Epithelial cell of prostate (primary cell): ENCODE results near the gene TARDBP.
"Not testable (repeated sequence)": the region's sequence is repeated elsewhere in the genome, so short reads cannot be mapped to it uniquely, and the experiment has no call there.

Source experiments
- DNase-seq: peaks from one replicate; pipeline ENCODE4 v3.0.0-alpha.2; 2011; ENCODE audit warnings: low read depth, low spot score
- H3K27ac ChIP-seq: fragments of 450-650 bp; 2 replicates; pipeline ENCODE4 v1.5.1; 2017; ENCODE audit warnings: mild to moderate bottlenecking

TARDBP gene

DNA sequence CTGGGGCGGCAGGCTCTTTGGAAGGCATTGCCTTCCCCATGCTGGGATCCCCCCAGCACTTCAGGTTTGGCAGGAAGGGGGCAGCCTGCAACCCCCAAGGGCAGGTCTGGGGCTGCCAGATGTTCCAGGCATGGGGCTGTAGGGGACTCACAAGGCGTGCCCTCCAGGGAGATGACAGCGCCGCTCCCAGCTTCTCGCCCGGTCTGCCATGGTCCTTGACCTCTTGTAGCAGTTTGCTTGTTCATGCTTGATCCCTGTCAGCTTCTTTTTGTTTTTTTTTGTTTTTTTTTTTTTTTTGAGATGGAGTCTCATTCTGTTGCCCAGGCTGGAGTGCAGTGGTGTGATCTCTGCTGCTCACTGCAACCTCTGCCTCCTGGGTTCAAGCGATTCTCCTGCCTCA, 21.6 kb upstream of the TARDBP start:
- no peak overlapping the region for H3K27ac ChIP-seq
- no peak for DNase-seq

DNA sequence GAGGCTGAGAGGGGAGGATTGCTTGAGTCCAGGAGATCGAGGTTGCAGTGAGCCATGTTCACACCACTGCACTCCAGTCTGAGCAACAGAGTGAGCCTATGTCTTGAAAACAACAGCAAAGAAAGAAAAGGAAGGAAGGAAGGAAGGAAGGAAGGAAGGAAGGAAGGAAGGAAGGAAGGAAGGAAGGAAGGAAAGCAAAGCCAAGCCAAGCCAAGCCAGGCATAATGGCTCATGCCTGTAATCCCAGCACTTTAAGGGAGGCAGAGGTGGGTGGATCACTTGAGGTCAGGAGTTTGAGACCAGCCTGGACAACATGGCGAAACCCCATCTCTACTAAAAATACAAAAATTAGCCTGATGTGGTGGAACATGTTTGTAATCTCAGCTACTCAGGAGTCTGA, 20.4 kb upstream of the TARDBP start:
- not testable (repeated sequence) for H3K27ac ChIP-seq, DNase-seq

DNA sequence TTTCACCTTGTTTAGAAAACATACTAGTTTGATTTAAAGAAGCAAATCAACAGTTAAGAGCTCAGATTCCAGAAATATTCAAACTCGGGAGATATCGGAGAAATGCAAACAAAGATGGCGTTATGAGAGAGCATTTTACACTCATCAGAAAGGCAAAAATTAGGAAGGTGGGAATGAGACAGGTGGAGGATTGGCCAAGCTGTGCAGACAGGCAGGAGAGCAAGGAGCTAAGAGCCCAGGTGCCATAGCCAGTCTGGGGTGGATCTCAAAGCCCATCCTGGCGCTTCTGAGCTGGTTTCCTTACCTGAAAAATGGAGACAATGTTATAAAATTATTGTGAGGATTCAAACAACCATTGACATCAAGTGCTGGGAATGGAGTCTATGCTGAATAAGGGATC, 19.6 kb upstream of the TARDBP start:
- H3K27ac ChIP-seq = no peak overlapping the region
- no peak for DNase-seq

DNA sequence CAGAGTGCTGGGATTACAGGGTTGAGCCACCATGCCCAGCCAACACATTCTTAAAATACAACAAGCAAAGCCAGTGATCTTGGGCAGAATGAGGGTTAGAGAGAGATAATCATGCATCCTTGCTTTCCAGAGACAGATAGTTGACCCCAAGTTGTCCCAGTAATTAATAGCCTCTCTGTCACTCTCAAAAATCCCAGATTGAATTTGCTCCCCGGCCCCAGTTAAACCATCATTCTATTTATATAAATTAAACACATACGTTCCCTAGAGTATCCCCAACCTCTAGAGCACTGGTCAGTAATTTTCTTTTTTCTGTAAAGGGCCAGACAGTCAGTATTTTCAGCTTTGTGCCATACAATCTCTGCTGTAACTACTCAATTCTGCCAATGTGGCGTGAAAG, 16.4 kb upstream of the TARDBP start:
- no peak overlapping the region for H3K27ac ChIP-seq
- DNase-seq = no peak

DNA sequence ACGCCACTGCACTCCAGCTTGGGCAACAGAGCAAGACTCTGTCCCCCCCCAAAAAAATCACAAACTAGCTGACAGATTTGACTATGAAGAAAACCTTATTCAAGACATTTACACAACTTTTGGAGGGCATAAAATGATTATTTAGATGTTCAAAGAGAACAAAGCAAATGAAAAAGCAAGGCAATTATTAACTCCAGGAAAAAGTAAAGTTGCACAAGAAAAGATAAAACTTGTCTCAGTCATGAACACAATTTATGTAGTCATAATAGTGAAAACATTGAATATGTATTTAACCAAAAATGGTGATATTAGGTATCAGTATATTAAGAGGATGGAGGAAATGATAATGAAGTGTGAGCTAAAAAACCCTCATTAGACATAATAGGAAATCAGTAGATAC, 11.9 kb upstream of the TARDBP start:
- H3K27ac ChIP-seq = no peak overlapping the region
- no peak for DNase-seq

DNA sequence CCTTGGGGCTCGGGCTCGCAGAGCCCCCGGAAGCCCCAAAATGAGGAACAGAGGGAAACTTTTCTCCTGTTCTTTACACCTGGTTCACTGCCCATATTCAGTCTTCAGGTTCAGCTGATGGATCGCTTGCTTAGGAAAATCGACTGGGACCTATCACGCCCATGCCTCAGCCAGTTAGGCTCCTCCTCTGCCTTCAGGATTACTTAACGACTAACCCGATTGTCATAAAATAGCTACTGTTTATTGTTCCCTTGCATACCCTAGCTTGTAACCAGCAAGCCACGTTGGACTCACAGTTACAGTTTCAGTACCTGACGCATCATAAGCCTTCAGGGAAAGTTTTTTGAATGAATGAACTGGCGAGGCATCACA, 692 bp downstream of the TARDBP start:
- peak; percentile 16 for DNase-seq
- H3K27ac ChIP-seq = peak overlapping the region; percentile 89

DNA sequence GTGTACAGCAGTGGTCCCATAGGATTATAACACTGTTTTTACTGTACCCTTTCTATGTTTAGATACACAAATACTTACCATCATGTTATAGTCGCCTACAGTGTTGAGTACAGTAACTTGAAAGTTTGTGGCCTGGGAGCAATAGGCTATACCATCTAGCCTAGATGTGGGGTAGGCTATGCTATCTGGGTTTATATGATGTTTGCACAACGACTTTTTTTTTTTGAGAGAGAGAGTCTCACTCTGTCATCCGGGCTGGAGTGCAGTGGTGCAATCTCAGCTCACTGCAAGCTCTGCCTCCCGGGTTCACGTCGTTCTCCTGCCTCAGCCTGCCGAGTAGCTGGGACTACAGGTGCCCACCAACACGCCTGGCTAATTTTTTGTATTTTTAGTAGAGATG, 6.9 kb downstream of the TARDBP start:
- not testable (repeated sequence) for H3K27ac ChIP-seq, DNase-seq

DNA sequence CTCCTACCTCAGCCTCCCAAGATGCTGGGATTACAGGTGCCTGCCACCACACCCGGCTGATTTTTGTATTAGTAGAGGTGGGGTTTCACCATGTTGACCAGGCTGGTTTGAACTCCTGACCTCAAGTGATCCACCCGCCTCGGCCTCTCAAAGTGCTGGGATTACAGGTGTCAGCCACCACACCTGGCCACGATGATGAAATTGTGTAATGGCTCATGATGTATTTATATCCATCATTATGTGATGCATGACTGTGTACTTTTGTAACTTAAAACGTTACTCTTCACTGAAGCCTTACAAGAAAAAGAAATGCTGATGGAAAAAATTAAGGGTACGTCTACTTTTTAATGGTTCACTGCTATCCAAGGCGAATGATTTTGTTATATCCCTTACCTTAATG, 7.5 kb downstream of the TARDBP start:
- DNase-seq = no peak

DNA sequence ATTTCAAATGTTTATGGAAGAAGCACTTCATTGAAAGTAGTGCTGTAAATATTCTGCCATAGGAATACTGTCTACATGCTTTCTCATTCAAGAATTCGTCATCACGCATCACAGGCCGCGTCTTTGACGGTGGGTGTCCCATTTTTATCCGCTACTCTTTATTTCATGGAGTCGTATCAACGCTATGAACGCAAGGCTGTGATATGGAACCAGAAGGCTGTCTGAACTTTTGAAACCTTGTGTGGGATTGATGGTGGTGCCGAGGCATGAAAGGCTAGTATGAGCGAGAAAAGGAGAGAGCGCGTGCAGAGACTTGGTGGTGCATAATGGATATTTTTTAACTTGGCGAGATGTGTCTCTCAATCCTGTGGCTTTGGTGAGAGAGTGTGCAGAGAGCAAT, 10.7 kb downstream of the TARDBP start:
- DNase-seq = no peak
- no peak overlapping the region for H3K27ac ChIP-seq

More for the DNA sequence above, 7.5 kb downstream of the TARDBP start:
- no peak overlapping the region for H3K27ac ChIP-seq

DNA sequence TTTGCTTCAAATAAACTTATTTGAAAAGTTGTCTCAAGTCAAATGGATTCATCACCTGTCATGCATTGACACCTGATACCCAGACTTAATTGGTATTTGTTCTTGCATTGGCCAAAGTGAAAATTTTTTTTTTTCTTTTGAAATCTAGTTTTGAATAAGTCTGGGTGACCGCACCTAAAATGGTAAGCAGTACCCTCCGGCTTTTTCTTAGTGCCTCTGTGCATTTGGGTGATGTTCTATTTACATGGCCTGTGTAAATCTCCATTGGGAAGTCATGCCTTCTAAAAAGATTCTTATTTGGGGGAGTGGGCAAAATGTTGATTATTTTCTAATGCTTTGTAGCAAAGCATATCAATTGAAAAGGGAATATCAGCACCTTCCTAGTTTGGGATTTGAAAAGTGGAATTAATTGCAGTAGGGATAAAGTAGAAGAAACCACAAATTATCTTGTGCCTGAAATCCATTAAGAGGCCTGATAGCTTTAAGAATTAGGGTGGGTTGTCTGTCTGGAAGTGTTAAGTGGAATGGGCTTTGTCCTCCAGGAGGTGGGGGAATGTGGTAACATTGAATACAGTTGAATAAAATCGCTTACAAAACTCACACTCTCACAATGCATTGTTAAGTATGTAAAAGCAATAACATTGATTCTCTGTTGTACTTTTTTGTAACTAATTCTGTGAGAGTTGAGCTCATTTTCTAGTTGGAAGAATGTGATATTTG, 11.9 kb downstream of the TARDBP start:
- peak overlapping the region; percentile 30 for H3K27ac ChIP-seq
- DNase-seq = no peak

DNA sequence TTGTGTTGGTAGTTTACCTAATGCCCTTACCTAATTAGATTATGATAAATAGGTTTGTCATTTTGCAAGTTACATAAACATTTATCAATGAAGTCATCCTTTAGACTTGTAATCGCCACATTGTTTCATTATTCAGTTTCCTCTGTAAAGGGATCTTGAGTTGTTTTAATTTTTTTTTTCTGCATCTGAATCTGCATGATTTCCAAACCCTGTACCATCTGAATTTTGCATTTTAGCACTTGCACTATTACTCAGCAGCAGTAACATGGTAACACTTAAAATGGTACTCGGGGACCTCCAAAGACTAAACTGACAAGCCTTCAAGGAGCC, 12.4 kb downstream of the TARDBP start:
- DNase-seq = no peak
- peak overlapping the region; percentile 30 for H3K27ac ChIP-seq

DNA sequence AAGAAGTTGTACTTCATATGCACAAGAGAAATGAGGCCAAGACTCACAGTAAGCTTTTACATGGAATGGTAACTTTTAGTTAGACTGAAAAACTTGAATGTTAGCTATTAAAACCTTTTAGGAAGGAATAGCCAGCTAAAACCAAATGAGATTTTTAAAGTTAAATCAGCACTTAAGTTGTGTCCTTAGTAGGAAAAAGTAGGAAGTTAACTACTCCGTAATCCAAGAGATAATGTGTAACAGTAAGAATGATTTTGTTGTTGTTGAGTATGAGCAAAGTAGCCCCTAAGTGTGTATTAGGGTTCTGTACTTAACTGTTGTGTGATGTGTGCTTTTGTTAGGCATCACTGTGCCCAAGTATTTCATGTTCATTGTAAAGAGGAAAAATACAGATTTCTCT, 13.2 kb downstream of the TARDBP start:
- DNase-seq = no peak
- peak overlapping the region; percentile 30 for H3K27ac ChIP-seq

DNA sequence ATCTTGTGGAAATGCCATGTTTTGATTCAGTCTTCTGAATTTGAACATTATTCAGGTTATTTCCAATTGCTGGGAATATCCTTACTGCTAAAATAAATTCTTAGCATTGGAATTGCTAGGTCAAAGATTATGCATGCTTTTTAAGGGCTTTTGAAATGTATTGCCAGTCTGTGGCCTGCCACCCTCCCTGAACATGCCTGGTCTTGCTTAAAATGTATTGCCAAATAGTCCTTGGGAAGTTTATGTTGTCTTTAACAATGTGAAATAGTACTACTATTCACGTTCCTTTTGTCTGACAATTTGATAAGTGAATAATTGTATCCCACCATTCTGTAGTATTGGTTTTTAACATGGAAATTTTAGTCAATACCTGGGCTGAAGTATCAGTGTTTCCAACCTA, 13.6 kb downstream of the TARDBP start:
- no peak for DNase-seq
- H3K27ac ChIP-seq = peak overlapping the region; percentile 30

DNA sequence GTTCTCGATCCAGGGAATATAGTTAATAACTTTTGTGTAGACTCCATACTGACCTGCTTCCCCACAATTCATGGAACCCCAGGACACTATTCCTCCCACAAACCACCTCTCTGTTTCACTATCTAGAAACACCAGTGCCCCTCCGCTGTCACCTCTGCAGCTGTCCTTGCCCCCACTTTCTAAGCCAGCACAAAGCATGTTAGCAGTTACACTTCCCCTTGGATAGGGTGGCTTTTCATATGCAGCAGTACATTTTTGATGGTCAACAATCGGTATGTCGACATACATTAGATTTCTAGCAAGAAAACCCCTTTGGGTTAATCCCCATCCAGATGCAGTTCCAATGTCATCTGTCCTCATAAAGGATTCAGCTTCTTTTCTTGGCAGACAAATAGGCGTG, 14.4 kb downstream of the TARDBP start:
- H3K27ac ChIP-seq = peak overlapping the region; percentile 30
- DNase-seq = no peak

DNA sequence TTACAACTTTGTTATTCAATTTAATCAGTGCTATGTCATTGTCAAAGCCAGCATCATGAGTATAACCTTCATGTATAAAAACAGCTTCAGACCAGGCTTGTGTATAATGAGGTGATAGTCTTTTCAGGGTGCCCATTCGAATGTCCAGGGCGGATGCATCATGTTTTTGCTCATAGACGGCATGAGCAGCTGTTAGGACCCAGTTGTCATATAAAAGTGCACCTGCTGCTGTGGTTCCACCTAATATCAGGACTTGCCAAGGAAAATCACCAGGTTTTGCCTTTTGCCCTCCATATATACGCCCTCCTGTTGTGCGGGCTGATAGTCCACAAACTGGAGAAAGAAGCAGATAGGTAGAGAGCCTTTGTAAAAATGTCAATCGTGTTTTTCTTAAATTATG, 14.9 kb downstream of the TARDBP start:
- H3K27ac ChIP-seq = no peak overlapping the region
- no peak for DNase-seq

DNA sequence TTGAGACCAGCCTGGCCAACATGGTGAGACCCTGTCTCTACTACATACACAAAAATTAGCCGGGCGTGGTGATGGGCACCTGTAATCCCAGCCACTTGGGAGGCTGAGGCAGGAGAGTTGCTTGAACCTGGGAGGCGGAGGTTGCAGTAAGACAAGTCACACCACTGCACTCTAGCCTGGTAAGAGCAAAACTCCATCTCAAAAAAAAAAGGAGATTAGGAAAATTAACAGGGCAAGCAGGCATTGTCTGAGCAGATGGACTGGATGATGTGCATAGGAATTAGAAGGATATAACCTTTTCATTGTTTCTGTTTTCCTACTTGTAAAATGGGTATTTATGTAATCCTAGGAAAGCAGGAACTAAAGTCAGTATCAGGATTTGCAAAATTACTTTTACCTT, 15.6 kb downstream of the TARDBP start:
- no peak for DNase-seq
- no peak overlapping the region for H3K27ac ChIP-seq

DNA sequence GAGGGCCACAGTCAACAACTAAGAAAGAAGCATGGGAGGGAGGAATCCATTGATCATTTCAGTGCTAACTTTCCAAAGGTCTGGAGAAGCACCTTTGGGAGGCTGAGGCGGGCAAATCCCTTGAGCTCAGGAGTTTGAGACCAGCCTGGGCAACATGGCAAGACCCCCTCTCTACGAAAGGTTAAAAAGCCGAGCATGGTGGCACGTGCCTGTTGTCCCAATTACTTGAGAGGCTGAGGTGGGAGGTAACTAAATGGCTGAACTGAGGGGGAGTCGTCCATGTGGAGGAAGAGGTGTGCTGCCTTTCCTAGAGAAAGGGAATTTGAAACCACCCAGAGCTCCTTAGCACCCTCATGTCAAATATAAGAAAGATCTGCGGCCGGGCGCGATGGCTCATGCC, 18.4 kb downstream of the TARDBP start:
- no peak for DNase-seq
- H3K27ac ChIP-seq = no peak overlapping the region

DNA sequence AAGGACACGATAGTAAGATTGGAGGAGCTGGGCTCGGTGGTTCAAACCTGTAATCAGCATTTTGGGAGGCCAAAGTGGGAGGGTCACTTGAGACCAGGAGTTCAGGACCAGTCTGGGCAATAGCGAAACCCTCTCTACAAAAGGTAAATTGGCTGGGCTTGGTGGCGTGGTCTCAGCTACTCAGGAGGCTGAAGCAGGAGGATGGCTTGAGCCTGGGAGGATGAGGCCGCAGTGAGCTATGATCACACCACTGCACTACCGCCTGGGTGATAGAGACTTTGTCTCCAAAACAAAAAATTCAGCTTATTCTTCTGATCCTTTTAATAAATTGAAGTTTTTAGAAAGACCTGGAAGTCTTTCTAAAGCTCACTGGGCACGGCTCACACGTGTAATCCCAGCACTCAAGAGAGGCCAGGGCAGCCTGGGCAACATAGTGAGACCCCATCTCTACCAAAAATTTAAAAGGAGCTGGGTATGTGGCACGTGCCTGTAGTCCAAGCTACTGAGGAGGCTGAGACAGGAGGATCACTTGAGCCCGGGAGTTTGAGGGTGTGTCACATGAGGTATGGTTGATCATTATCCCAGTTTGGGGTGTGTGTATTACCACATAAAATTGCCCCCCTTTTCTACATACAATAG, 19.3 kb downstream of the TARDBP start:
- no peak overlapping the region for H3K27ac ChIP-seq
- DNase-seq = no peak

DNA sequence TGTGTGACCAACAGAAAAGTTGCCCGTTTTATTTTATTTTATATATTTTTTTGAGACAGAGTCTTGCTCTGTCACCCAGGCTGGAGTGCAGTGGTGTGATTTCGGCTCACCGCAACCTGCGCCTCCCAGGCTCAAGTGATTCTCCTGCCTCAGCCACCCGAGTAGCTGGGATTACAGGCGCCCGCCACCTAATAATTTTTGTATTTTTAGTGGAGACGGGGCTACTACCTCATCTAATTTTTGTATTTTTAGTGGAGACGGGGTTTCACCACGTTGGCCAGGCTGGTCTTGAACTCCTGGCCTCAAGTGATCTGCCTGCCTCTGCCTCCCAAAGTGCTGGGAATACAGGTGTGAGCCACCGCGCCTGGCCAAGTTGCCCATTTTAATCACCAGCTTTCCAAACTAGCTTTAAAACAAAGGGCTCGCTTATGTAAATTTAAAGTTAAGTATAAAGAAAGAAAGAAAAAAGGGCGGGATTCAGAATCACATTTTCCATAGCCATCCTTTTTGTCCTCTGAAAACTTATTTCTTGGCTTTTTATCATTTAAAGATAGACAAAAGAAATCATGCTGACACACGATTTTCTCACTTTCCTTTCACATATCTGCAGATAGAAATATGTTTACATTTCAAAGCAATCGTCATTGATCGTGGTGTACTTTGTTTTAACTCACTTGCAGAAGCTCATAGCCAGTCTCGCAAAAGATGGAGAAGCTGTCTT, 24.7 kb downstream of the TARDBP start:
- not testable (repeated sequence) for DNase-seq, H3K27ac ChIP-seq

DNA sequence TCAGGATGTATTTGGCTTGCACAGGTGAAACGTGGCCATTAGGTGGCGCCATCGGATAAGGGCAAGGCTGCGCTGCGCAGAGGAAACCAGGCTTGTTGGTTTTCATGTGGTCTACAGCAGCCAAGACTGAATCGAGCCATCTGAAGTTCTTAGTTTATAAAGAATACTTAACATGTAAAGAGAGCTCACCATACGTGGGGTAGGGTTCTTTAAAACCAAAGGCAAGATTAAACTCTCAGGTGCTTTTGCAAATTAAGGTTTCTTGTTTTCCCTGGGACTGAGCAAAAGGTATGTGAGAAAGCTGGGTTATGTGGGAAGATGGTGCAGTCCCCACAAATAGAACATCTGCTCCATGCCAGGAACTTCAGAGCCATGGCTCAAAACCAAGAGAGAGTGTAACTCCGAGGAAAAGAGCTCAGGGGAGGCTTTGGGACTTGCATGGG, 25.3 kb downstream of the TARDBP start:
- peak; percentile 29 for DNase-seq

DNA sequence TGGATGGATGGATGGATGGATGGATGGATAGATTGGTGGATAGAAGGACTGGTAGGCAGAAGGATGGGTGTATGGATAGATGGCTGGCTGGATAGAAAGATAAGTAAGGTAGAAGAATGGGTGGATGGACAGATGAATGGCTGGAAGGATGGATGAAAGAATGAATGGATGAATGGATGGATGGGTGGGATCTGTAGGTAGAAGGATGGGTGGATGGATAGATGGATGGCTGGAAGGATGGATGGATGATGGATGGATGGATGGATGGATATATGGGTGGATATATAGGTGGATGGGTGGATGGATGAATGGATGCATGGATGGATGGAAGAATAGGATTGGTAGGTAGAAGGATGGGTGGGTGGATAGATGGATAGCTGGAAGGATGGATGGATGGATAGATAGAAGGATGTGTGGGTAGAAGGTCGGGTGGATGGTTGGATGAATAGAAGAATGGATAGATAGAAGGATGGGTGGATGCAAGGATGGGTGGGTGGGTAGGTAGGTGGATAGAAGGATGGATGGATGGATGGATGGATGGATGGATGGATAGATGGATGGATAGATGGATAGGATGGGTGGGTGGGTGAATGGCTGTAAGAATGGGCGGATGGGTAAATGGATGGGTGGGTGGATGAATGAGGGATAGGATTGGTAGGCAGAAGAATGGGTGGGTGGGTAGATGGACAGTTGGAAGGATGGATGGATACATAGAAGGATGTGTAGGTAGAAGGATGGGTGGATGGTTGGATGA, 27.1 kb downstream of the TARDBP start:
- no peak overlapping the region for H3K27ac ChIP-seq
- DNase-seq = no peak

More for the DNA sequence above, 25.3 kb downstream of the TARDBP start:
- H3K27ac ChIP-seq = no peak overlapping the region
